Epithelial cell of esophagus (primary cell): Measurements from ENCODE around the gene SH2B3.
A peak's percentile ranks its signal among the peaks of the same experiment; 100 is the strongest.

Experiments used
- DNase-seq: peaks from one replicate; pipeline ENCODE4 v3.0.0; 2010; ENCODE audit warnings: low read depth
- H3K4me3 ChIP-seq: 2 replicates; pipeline ENCODE4 v1.5.1; 2011; ENCODE audit warnings: mild to moderate bottlenecking, low read length, control low read depth
- TF ChIP-seq, protein P1 (sequence below): IDR thresholded peaks from 2 replicates; pipeline ENCODE4 v1.5.1; 2011; ENCODE audit warnings: low read depth, mild to moderate bottlenecking, low read length, control low read depth, inconsistent platforms; ENCODE audit not compliant: insufficient read depth; ENCODE audit errors: missing control alignments

SH2B3 gene

DNA sequence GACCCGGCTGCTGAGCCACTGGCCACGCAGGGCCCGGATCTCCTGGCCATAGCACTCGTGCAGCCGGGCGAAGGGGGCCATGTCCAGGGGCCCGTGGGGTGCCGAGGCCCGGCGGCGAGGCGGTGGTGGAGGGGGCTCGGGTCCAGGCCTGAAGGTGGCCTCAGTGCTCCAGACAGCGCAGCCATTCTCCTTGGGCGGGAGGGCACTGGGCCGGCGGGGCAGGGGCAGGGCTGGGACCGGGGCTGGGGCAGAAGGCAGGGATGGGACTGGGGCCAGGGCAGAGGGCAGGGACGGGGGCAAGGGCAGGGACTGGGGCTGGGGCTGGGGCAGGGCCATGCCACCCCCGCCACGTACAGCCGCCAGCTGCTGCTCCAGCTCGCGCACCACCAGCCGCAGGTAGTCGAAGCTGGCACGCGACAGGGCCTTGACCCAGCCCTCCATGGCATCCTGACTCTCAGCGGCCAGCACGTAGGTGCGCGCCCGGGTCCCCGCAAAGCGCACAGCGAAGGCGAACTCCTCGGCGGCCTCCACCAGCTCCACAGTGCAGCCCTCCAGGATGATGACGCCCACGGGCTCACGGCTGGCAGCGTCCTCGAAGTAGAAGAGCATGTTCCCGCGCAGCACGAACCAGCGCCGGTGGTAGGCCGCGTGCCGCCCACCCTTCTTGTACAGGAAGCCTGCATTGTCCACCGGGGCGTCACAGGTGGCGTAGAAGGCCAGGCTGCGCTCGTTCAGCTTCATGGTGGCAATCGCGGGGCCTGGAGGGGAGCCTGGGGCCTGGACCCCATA lies 42.8 kb upstream of the SH2B3 start:
- TF ChIP-seq, protein P1, sequence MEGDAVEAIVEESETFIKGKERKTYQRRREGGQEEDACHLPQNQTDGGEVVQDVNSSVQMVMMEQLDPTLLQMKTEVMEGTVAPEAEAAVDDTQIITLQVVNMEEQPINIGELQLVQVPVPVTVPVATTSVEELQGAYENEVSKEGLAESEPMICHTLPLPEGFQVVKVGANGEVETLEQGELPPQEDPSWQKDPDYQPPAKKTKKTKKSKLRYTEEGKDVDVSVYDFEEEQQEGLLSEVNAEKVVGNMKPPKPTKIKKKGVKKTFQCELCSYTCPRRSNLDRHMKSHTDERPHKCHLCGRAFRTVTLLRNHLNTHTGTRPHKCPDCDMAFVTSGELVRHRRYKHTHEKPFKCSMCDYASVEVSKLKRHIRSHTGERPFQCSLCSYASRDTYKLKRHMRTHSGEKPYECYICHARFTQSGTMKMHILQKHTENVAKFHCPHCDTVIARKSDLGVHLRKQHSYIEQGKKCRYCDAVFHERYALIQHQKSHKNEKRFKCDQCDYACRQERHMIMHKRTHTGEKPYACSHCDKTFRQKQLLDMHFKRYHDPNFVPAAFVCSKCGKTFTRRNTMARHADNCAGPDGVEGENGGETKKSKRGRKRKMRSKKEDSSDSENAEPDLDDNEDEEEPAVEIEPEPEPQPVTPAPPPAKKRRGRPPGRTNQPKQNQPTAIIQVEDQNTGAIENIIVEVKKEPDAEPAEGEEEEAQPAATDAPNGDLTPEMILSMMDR, result no peak
- H3K4me3 ChIP-seq, result no peak overlapping the region
- no peak for DNase-seq

DNA sequence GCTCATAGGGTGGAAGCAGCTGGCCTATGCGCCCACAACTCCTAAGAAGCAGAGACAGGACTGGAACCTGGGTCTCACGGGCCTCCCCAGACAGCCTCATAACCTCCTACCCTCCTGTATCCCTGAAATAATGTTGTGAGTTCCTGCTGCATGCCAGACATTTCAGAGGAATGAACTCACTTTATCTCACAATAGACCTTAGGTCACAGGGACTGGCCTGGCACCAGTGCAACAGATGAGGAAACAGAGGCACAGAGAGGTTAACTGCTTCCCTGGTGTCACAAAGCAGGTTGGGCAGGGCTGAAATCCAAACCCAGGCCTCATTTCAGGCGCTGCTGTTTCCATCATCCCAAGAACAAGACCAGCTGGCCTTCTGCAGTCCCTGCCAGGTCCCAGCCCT lies 42.1 kb upstream of the SH2B3 start:
- no peak for DNase-seq
- H3K4me3 ChIP-seq, result no peak overlapping the region
- TF ChIP-seq, protein P1, result no peak

DNA sequence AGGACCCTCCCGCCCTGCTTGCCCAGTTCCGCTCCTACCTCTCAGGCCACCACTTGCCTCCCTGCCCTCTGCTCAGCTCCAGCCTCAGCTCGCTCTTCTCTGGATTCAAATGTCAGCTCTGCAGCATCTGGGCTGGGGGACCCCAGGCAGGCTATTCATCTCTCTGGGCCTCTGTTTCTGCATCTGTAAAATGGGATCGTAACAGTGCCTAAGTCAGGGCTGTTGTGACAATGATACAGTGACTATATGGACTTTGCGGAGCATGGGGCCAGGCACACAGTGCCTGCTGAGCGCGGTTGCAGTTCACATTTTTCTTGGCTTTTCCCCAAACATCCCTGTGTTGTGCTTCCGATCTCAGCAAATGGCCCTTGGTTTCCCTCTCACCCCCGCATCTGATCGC lies 39.6 kb upstream of the SH2B3 start:
- TF ChIP-seq, protein P1, result no peak
- no peak for DNase-seq
- no peak overlapping the region for H3K4me3 ChIP-seq

DNA sequence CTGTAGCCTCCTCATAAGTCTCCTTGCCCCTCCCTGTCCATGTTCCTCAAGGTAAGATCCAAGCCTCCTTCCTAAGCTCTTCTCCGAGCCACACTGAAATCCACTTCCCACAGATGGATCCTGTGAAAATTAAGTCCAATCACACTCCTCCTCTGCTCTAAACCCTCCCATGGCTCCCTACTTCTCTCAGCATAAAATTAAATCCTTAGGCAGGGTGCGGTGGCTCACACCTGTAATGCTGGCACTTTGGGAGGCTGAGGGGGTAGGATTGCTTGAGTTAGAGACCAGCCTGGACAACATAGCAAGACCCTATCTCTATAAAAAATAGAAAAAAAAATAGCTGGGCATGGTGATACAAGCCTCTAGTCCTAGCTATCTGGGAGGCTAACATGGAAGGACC lies 39.1 kb upstream of the SH2B3 start:
- H3K4me3 ChIP-seq, result no peak overlapping the region
- DNase-seq, result no peak
- TF ChIP-seq, protein P1, result no peak

DNA sequence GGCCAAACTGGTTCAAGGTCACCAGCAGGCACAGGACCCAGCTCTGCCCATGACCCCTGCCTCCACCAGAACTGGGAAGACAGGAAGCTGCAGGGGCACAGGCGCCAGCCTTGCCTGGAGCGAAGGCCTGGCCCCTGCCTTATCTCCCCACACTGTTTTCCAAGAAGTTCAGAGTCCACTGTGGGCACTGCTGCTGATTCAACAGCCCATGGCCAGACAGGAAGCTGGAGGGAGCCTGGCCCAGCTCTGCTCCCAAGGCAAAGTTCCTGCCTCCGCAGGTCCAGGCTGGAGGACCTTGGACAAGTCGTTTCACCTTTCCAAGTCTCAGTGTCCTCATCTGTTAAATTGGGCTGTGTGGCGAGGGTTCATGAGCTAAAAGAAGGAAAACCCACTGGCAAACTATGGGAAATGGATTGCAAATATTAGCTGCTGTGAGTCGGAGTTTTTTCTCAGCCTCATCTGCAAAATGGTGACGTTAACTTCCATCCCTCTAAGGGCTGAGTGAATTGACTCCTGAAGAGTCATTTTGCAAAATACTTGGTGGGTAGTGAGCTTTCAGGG lies 38.0 kb upstream of the SH2B3 start:
- no peak for DNase-seq
- TF ChIP-seq, protein P1, result no peak

DNA sequence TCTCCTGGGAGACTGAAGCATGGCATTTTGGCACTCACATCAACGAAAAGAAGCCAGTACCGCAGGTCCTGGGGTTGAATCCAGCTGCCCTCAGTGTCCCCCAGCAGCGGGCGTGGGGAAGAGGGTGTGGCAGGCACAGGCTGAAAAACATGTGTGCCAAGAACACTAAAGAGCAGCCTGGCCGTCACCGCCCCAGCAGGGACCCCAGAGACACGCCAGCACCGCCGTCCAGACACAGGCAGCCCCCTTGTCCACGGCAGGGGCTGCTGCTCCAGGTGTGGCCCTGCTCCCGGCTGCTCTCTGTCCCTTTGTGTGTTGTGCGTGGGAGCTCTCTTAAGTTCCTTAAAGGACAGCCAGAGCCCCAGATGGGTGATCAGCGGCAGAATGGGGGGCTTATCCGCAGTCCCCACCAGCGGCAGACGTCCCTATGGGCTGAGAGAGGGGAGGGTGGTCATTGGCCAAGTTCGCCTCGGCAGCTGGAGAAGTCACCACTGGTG lies 37.4 kb upstream of the SH2B3 start:
- TF ChIP-seq, protein P1, result no peak
- H3K4me3 ChIP-seq, result peak overlapping the region; percentile 74
- DNase-seq, result no peak

More for the DNA sequence above, 38.0 kb upstream of the SH2B3 start:
- H3K4me3 ChIP-seq, result peak overlapping the region; percentile 74
